SHP77 (cell line): ENCODE results near the gene SYT6.

Source experiments
- DNase-seq, 2 experiments: peaks; one replicate each; lab custom pipeline; 2025; lab: John Stamatoyannopoulos, UW

SYT6 gene

GRCh38 chr1:114118351-114118990 is 35.2 kb downstream of the SYT6 start:
- no peak for DNase-seq

- DNase-seq = no peak
These were observed 36.0 kb downstream of the SYT6 start for GRCh38 chr1:114117654-114118053.

- no peak for DNase-seq
These were observed 37.6 kb downstream of the SYT6 start for GRCh38 chr1:114116086-114116485.

- no peak for DNase-seq
These were observed 39.2 kb downstream of the SYT6 start for GRCh38 chr1:114114185-114115094.

GRCh38 chr1:114113411-114114184 is 40.1 kb downstream of the SYT6 start:
- no peak for DNase-seq

- no peak for DNase-seq
These were observed 40.9 kb downstream of the SYT6 start for GRCh38 chr1:114112775-114113174.

- DNase-seq = no peak
These were observed 41.7 kb downstream of the SYT6 start for GRCh38 chr1:114111731-114112641.

- DNase-seq = no peak
These were observed 43.7 kb downstream of the SYT6 start for GRCh38 chr1:114109981-114110380.

GRCh38 chr1:114108751-114109255 is 44.9 kb downstream of the SYT6 start:
- DNase-seq = no peak

GRCh38 chr1:114107474-114108435 is 45.9 kb downstream of the SYT6 start:
- DNase-seq = no peak

- no peak for DNase-seq
These were observed 48.2 kb downstream of the SYT6 start for GRCh38 chr1:114105421-114105979.

GRCh38 chr1:114104949-114105348 is 48.7 kb downstream of the SYT6 start:
- no peak for DNase-seq

GRCh38 chr1:114103992-114104391 is 49.7 kb downstream of the SYT6 start:
- DNase-seq = no peak

- no peak for DNase-seq
These were observed 51.5 kb downstream of the SYT6 start for GRCh38 chr1:114102136-114102535.

GRCh38 chr1:114100148-114100547 is 53.5 kb downstream of the SYT6 start:
- no peak for DNase-seq

GRCh38 chr1:114099268-114099667 is 54.4 kb downstream of the SYT6 start:
- DNase-seq = no peak

GRCh38 chr1:114097109-114097508 is 56.6 kb downstream of the SYT6 start:
- DNase-seq = no peak

GRCh38 chr1:114094675-114095074 is 59.0 kb downstream of the SYT6 start:
- no peak for DNase-seq

GRCh38 chr1:114094363-114094634 is 59.4 kb downstream of the SYT6 start:
- no peak for DNase-seq
